SK-N-MC (cell line): ENCODE data around the gene CHSY3.

ENCODE experiments used
- EZH2 ChIP-seq: fragments of 200-600 bp; sonication (generic); IDR thresholded peaks from one replicate; pipeline ENCODE4 v1.6.1; 2017; ENCODE audit warnings: antibody characterized with exemption
- POLR2AphosphoS5 ChIP-seq: IDR thresholded peaks from 2 replicates; pipeline ENCODE4 v1.6.1; 2012; ENCODE audit warnings: mild to moderate bottlenecking, low read depth, low read length, borderline replicate concordance

GRCh38 chr5:129915415-129915814 lies 11.2 kb downstream of the CHSY3 start:
- TF ChIP-seq EZH2: no peak
- TF ChIP-seq POLR2AphosphoS5: no peak
